NCI-H1436 (cell line): ENCODE measurements around the gene SDK2.

ENCODE experiments used
- DNase-seq: peaks from one replicate; lab custom pipeline; 2025; lab: John Stamatoyannopoulos, UW

The SDK2 gene, protein sequence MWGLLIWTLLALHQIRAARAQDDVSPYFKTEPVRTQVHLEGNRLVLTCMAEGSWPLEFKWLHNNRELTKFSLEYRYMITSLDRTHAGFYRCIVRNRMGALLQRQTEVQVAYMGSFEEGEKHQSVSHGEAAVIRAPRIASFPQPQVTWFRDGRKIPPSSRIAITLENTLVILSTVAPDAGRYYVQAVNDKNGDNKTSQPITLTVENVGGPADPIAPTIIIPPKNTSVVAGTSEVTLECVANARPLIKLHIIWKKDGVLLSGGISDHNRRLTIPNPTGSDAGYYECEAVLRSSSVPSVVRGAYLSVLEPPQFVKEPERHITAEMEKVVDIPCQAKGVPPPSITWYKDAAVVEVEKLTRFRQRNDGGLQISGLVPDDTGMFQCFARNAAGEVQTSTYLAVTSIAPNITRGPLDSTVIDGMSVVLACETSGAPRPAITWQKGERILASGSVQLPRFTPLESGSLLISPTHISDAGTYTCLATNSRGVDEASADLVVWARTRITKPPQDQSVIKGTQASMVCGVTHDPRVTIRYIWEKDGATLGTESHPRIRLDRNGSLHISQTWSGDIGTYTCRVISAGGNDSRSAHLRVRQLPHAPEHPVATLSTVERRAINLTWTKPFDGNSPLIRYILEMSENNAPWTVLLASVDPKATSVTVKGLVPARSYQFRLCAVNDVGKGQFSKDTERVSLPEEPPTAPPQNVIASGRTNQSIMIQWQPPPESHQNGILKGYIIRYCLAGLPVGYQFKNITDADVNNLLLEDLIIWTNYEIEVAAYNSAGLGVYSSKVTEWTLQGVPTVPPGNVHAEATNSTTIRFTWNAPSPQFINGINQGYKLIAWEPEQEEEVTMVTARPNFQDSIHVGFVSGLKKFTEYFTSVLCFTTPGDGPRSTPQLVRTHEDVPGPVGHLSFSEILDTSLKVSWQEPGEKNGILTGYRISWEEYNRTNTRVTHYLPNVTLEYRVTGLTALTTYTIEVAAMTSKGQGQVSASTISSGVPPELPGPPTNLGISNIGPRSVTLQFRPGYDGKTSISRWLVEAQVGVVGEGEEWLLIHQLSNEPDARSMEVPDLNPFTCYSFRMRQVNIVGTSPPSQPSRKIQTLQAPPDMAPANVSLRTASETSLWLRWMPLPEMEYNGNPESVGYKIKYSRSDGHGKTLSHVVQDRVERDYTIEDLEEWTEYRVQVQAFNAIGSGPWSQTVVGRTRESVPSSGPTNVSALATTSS (N-terminal part only)

GRCh38 chr17:73644145-73645049 lies at the start of gene SDK2:
SDK2 (minus strand) TSS chr17:73644445; CDS start chr17:73644088, 357 bp downstream.
- peak; percentile 26 for DNase-seq

GRCh38 chr17:73693071-73693470 lies 48.8 kb upstream of the SDK2 start:
- no peak for DNase-seq

DNA sequence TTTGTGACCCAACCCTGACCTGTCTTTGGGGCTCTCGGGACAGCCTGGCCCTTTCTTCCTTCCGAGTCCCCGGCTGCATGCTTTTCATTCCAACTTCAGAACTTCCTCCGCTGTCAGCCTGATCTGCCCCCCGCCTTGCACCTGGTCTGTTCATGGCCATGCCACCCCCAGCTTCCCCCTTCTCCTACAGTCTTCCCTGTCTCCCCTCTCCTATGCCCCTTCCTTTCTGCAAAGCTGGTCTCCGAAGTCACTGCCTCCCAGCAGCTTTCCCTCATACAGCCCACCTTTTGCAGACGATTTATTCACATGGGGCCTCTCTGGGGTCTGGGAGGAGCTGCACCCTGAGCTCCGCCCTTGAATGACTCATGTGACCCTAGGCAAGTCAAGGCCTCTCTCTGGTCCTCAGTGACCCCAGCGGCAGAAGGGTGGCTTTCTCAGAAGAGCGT lies 47.1 kb upstream of the SDK2 start:
- DNase-seq, result no peak

GRCh38 chr17:73690676-73691075 lies 46.4 kb upstream of the SDK2 start:
- DNase-seq, result no peak

GRCh38 chr17:73689596-73690275 lies 45.5 kb upstream of the SDK2 start:
- DNase-seq, result no peak

DNA sequence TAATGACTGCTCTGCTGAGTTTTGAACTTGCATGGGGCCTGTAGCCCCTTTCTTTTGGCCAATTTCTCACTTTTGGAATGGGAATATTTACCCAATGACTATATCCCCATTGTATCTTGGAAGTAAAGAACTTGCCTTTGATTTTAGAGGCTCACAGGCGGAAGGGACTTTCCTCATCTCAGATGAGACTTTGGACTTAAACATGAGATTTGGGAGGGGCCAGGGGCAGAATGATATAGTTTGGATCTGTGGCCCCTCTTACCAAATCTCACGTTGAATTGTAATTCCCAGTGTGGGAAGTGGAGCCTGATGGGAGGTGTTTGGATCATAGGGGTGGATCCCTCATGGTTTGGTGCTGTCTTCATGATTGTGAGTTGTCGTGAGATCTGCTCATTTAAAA lies 42.7 kb upstream of the SDK2 start:
- DNase-seq, result no peak

- DNase-seq, result no peak
Observed at GRCh38 chr17:73686126-73686525, 41.9 kb upstream of the SDK2 start.

DNA sequence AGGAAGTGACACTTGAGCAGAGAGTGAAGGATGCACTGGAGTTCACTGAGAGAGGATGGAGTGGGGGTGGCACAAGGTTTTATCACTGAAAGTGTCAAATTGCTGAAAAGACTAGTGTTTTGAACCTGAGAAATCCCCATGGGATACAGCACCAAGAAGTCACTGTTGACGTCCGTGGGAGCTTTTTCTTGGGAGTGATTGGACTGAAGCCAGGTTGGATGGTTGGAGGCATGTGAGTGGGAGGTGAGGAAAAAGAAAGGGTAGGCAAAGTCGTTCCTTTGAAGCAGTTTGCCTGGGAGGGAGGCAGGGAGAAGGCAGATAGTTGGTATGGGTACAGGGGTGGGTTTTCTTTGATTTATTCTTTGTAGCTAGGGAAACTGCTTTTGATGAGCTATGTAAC lies 39.9 kb upstream of the SDK2 start:
- no peak for DNase-seq

GRCh38 chr17:73683771-73684170 lies 39.5 kb upstream of the SDK2 start:
- no peak for DNase-seq

GRCh38 chr17:73681946-73682345 lies 37.7 kb upstream of the SDK2 start:
- DNase-seq, result no peak

DNA sequence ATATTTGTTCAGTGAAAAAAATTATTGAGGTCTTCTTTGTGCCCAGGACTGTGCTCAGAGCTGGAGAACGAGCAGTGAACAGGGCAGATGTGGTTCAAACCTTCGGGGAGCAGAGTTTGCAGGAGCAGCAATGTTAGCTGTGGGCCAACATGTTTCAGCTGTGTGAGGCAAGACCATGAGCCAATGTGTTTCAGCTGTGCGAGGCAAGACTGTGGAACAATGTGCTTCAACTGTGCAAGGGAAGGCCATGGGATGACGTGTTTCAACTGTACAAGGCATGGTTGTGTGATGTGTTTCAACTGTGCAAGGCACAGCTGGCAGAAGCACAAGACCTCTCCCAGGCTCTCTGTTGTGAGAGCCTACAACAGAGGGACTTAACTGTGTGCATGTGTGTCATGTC lies 35.2 kb upstream of the SDK2 start:
- no peak for DNase-seq

- no peak for DNase-seq
Observed at GRCh38 chr17:73678999-73679398, 34.8 kb upstream of the SDK2 start.

DNA sequence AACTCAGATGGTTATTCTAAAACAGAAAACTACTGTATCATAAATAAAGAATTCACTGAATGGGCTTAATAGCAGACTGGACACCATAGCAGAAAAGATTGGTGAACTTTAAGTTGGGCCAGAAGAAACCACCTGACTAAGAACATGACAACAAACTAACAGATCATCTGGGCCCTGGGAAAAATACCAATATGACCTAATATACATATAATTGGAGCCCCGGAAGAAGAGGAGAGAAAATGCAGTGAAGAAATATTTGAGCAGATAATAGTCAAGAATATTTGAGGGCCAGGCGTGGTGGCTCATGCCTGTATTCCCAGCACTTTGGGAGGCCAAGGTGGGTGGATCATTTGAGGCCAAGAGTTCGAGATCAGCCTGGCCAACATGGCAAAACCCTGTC lies 25.5 kb upstream of the SDK2 start:
- DNase-seq, result no peak

GRCh38 chr17:73667181-73667959 lies 23.1 kb upstream of the SDK2 start:
- DNase-seq, result no peak

DNA sequence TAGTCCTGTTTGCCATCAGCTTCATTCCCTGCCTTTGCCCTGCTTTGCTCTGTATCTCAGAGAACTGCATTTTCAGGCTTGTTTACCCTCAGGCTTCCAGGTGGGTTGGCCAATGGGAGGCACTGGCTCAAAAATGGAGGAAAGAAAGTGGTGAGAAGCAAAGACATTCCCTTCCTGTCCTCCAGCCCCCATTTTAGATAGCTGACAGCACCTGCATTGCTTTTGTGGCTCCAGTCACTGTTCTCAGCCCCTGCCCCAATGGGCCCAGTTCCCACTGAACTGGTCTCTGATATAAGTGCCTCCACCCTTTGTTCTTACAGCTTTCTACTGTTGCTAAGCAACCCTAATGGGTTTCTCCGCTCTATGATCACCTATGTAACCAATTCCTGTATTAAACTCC lies 19.4 kb upstream of the SDK2 start:
- DNase-seq, result peak; percentile 56

- DNase-seq, result no peak
Observed at GRCh38 chr17:73660366-73660765, 16.1 kb upstream of the SDK2 start.

GRCh38 chr17:73658821-73659515 lies 14.7 kb upstream of the SDK2 start:
- no peak for DNase-seq

- peak; percentile 41 for DNase-seq
Observed at GRCh38 chr17:73657473-73658116, 13.3 kb upstream of the SDK2 start.

GRCh38 chr17:73654241-73654640 lies 10.0 kb upstream of the SDK2 start:
- no peak for DNase-seq
